Measurements from ENCODE around the gene LRG1.

DNA sequence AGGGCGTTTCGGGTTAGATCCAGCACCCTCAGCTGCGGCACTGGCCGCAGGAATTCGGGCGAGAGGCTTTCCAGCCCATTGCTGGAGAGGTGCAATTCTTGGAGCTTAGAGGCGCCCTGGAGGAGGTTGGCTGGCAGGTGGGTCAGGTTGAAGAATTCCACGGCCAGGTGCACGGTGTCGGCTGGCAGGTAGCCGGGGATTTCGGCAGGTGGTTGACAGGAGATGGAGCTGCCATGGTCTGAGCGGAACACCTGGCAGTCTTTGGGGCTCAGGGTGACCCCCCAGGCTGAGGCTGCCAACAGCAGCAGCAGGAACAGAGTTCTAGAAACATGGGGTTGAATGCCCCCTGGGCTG, 1.3 kb downstream of the LRG1 start:
- TF ChIP-seq, protein P1, sequence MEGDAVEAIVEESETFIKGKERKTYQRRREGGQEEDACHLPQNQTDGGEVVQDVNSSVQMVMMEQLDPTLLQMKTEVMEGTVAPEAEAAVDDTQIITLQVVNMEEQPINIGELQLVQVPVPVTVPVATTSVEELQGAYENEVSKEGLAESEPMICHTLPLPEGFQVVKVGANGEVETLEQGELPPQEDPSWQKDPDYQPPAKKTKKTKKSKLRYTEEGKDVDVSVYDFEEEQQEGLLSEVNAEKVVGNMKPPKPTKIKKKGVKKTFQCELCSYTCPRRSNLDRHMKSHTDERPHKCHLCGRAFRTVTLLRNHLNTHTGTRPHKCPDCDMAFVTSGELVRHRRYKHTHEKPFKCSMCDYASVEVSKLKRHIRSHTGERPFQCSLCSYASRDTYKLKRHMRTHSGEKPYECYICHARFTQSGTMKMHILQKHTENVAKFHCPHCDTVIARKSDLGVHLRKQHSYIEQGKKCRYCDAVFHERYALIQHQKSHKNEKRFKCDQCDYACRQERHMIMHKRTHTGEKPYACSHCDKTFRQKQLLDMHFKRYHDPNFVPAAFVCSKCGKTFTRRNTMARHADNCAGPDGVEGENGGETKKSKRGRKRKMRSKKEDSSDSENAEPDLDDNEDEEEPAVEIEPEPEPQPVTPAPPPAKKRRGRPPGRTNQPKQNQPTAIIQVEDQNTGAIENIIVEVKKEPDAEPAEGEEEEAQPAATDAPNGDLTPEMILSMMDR (IDR thresholded peaks at IDR 0.05) = no peak
- no peak for TF ChIP-seq POLR2AphosphoS5 (IDR thresholded peaks at IDR 0.05)
